ENCODE measurements around the gene C9orf78.

The C9orf78 gene

DNA sequence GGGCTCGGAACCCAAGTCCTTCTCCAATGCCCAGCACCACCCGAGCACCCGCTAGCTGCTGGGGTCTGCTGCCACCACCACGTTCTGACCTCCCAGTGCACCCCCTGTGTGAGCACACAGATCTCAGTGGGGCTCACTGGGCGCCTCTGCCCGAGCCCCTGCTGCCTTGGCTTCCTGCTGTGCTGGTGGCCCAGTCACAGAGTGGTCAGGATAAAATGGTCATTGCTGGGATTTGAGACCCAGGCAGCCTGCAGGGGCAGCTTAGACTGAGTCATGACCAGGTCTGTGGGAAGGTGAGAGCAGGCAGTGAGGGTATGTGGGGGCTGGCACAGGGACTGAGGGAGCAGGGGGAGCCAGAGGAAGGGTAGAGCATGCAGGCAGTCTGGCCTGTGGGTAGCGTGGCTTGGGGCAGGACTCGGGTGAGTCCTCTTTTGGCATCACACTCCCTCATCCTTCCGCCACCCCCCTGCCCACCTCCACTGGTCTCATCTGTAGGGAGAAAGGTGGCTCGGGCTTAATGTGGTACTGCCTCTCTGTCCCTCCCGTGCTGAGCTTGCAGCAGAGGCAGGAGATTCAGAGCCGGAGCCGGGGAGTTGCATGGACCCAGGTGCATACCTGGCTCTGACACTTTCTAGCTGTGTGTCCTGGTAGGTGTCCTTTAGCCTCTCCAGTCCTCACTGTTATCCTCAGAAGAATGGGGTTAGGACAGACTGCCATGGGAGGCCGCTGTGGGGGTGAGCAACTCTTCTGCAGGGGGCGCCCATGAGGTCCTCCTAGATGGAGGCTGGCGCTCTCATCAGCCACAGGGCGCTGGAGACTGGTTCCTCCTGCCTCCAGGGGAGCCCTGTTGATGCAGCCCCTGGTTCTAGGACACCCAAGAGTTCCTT, 32.3 kb upstream of the C9orf78 start:
- DNase-seq, result no peak

DNA sequence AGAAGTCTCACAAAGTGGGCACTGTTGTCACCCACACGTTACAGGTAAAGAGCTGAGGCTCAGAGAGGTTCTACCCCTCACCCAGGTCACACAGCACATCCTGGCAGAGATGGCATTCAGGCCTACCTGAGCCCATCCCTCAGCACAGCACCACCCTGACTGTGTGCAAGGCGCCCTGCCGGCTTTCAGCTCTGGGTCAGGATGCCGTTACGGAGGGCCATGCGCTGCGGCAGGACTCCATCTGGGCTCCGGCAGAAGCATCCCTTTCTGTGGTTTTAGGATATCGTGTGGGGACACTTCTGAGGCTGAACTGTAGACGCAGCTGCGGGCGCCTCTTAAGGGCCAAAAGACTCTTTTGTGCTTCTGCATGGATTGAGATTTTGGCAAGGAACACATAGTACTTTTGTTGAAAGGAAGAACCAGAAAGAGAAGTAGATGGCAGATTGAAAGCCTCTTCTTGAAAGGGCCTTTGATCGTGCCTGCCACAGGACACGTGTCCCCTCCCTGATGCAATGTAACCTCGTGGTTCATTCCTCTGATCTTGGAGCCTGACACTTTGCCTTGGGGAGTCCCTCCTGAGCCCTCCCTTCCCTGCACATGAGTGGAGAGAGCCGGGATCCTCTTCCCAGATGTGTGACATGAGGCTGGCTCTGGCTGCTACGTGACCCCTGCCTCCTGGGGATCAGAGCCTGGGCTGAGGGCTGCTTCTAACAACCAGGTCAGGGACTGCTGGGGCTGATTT, 31.5 kb upstream of the C9orf78 start:
- DNase-seq, result peak; percentile 80

DNA sequence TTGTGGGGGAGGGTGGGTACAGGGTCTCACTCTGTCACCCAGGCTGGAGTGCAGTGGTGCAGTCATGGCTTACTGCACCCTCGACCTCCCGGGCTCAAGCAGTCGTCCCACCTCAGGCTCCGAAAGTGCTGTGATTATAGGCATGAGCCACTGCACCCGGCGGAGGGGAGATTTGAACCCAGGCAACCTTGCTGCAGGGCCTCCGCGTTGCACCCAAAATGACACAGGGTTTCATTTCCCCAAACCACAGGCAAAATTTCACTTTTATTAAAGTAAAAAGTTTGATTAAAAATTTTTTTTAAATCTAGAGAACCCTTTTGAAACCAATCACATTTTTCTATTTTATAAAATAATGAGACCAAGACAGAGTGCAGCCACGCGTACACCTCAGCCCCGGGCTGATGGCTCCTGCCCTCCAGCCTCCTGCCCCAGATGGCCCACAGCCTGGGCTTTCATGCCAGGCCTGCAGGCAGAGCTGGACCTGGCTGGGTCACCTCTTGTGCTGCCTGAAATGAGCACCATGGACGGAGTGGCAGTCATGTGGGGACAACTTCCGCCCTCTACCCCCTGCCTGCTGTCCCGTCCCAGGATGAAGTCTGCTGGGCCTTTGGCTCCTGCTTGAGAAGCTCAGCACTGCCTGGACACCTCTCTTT, 30.7 kb upstream of the C9orf78 start:
- DNase-seq, result no peak

DNA sequence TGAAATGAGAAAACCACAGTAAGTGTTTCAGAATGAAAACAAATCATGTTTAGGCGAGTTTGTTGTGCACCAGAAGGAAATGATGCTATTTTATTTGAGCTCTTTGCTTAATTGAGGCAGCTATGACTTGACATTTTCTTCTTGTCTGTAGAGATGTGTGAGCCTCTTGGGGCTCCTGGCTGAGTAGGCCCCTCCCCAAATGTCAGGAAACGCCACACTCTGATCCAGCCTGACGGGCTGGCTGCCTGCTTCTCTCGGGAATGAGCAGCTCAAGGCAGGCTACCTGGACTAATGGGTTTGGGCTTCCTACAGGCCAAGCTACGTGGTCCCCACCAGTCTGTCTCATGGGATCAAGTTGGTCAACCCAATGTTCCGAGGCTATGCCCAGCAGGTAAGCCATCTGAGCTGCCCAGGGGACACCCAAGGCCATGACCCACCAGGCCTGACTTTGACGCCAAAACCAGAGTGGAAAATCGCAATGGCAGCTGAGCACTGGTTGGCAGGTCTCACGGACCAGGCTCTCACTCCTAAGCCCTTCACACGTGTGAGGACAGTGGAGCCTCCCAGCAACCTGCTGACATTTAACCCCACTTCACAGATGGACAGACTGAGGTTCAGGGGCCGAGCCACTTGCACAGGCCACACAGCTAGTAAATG, 30.0 kb upstream of the C9orf78 start:
- DNase-seq, result no peak

DNA sequence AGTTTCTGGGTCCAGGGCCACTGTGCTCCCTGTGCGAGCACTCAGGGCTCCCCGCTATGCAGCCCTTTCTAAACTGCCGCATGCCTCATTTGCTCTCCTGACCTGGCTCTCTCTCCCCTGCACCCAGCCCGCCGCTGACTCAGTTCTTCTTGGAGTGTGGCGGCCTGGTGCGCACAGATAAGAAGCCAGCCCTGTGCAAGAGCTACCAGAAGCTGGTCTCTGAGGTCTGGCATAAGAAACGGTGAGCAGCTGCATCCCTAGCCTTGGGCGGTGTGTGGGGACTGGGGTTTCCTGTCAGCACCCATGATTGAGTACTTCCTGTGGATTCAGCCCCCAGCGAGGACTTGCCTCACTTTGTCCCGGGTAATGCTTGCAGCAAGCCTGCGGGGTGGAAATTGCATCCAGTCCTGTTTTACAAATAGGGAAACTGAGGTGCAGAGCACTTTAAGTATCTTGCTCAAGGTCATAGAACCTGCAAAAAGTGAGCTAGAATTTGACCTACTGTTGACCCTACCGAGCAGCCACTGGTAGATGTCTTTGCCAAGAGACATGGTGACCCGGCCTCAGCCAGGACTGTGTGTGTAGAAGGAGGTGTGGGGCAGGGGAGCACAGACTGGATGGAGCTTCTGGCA, 28.1 kb upstream of the C9orf78 start:
- DNase-seq, result peak; percentile 87

DNA sequence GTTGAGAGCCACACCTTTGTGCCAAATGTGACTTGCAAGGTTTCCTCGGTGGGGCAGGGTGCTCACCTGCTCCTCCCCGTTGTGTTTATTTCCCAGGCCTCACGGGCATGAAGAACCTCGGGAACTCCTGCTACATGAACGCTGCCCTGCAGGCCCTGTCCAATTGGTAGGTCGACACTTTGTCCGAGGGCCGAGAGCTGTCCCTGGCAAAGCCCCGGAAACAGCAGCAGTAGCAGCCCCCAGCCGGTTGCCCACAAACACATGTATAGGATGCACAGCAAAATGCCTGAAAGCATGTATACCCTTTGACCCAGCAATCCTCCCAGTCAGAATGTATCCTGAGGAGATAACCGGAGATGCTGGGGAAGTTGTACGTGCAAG, 26.4 kb upstream of the C9orf78 start:
- DNase-seq, result no peak

DNA sequence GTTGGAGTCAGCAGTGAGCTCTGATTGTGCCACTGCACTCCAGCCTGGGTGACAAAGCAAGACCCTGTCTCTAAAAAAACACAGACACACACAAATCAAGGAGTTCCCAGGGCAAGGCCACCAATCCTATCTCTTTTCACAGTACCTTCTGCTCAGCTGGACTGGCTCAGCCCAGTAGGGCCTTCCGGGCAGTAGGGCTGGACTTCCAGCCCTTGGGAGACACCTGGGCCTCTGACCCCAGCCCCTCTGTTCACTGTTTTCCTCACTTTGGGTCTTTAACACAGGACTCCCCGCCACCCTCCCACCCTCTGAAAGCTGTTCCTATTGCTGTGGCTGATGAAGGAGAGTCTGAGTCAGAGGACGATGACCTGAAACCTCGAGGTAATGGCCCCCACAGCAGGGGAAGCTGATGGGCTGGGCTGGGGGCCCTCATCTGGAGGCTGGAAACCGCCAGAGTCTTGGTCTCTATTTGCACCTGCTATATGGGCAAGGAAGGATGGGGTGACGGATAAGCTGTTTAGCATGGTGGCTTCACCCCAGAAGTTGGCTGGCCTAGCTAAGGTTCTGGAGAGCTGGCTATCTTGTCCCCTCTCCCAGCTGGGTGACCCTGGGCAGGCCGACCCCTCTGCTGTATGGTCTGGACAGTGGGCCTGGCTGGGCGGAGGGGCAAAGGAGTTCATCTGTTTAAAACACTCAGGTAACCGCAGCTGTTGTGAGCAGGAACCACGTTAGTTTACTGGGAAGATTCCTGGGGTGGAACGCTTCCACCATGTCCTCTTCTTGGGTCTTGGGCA, 25.8 kb upstream of the C9orf78 start:
- no peak for DNase-seq

DNA sequence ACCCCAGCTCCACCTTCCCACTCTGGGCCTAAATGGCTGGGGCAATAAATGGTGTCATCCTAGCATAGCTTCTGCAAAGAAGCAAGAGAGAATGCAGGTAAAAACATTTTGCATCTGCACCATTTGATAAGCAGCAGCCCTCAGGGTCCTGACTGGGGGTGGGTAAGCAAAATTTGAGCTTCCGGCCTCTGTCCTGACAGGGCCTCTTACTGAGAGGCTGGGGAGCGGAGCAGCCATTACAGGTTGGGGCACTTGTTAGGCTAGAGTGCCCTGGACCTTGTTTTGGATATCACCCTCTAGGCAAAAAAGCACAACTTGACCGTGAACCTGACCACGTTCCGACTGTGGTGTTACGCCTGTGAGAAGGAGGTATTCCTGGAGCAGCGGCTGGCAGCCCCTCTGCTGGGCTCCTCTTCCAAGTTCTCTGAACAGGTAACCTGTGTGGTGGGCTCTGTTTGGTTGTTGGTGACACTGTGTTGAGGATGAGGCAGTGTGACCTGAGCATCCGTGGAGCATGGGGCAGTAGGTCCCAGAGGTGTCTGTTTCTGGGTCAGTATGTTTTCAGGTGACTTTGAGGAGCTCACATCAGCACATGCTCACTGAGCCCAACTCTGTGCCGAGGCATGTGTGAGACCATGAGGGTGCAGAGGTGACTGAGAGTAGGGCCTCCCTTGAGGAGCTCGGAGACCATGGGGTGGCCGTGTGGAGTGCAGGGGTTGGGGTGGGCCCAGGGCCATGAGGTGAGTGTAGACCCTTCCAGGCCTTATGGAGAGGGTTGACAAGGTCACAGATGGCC, 23.3 kb upstream of the C9orf78 start:
- no peak for DNase-seq

DNA sequence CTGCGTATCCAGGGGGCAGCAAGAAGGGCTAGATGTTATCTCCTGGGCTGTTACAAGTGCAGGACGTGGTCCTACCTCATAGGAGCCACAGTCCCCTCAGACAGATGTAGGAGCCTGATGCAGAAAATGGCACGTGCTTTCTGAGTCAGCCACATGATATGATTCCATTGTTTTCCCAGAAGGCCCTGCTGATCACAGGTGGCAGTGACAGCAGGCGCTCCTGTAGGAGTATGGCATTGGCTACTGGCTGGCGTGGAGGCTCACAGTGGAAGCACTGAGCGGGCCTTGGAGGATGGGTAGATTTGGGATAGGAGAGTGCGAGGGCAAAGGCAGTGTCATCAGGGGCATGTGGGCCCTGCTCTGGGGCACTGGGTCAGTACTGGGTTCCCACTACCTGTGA, 22.1 kb upstream of the C9orf78 start:
- DNase-seq, result no peak

DNA sequence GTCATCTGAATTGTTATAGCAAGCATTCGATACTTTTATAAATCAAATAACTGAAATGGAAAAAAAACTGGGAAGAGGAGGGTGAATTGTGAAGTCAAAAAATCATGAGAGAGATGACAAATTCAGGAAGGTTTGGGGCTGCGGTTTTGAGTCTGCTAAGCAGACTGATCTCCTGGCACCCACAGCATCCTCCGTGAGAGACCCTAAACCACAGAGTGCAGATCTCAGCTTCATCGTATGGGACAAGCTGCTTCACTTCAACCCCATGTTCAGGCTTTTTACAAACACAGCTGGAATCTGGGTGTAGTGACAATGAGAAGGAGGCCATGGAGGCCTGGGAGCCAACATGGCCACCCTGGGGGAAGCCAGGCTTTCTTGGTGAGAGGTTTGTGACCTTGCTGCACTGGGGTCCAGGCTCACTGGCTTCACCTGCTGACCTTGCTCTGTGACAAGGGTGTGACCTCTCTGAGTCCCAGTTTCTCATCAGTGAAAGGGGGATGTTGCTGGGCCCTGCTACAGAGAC, 19.6 kb upstream of the C9orf78 start:
- no peak for DNase-seq

DNA sequence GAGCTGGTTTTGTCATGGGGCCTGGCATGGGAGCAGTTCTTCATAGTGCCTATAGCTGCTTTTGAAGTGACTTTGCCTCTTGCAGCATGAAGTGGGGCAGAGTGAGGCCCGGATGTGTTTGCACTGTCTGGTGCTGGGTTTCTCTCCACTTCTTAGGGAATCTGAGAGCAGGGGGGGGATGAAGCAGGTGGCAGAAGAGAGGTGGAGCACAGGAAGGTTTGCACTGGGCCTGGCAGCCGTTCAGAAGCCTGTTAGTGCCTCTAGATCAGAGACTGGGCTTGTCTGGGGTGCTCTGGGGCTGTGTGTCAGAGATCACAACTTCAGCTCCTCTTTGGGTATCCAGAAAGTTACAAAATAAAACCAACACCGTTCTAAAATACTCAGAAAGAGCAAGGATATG, 18.5 kb upstream of the C9orf78 start:
- no peak for DNase-seq

DNA sequence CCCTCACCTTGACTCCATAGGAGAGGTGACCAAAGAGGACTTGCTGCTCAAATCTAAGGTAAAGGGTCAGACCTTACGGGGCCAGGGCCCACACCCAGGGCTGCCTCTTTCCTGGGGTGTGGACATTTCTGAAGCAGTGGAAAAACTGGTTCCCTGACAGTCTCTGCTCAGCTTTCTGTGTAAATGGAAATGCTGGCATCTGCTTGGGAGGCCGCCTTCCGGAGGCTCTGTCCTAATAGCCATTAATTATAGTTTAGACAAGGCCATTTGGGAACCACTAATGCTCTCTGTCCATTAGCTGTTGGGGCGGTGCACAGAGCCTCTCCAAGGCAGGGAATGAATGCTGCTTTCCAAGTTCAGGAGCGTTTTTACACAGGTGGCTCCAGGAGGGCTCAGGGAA, 17.5 kb upstream of the C9orf78 start:
- DNase-seq, result no peak

DNA sequence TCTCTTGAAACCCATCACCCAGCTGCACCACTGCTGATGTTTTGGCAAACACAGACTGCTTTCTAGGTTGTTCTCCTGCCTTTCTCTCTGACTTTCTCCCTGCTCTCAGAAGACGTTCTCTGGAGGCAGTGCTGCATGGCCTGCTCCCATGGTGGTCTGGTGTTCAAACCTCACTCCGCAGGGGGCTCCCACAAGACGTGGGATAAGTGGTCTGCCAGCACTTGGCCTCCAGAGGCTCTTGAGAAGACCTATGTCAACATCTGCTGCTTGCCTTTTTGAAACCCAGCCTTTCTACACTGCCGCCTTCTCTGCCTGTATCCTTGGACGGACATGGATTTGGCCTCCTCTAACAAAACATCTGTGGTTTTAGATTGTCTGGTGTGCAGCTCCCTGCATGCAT, 16.7 kb upstream of the C9orf78 start:
- no peak for DNase-seq

DNA sequence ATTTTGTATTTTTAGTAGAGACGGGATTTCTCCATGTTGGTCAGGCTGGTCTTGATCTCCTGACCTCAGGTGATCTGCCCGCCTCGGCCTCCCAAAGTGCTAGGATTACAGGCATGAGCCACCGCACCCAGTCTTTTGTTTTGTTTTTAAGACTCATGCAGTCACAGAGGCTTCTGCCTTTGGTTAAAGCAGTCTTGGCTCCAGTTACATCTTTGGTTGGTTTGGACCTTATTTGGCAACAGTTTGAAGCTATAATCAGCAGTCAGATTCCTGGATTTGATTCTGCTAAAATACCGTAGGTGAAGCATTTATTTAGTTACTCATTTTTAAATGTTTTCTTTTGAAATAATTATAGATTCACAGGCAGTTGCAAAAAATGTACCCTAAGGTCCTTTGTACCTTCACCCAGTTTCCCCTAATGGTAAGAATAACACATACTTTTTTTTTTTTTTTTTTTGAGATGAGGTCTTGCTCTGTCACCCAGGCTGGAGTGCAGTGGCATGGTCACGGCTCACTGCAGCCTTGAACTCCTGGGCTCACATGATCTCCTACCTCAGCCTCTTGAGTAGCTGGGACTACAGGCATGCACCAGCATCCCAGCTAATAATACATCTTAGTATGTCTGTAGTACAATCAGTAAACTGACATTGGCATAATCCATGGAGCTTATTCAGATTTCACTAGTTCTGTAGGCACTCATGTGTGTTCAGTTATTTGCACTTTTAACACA, 15.9 kb upstream of the C9orf78 start:
- DNase-seq, result no peak

DNA sequence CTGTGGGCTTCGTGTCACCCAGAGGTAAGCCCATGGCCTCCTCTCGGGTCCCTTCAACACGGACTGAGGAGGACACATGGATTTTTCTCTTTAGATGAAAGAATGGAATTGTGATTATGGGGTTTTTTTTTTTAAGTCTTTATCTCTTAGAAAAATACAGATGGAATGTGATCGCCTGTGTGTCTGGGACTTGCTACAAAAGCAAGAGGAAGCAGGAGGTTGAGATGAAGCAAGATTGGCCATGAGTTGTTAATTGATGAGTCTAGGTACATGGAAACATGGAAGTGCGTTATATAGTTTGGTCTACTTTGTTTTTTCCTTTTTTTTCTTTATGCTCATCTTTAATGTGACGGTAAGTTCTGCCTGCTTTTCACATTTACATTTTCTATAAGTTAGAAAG, 14.8 kb upstream of the C9orf78 start:
- no peak for DNase-seq

DNA sequence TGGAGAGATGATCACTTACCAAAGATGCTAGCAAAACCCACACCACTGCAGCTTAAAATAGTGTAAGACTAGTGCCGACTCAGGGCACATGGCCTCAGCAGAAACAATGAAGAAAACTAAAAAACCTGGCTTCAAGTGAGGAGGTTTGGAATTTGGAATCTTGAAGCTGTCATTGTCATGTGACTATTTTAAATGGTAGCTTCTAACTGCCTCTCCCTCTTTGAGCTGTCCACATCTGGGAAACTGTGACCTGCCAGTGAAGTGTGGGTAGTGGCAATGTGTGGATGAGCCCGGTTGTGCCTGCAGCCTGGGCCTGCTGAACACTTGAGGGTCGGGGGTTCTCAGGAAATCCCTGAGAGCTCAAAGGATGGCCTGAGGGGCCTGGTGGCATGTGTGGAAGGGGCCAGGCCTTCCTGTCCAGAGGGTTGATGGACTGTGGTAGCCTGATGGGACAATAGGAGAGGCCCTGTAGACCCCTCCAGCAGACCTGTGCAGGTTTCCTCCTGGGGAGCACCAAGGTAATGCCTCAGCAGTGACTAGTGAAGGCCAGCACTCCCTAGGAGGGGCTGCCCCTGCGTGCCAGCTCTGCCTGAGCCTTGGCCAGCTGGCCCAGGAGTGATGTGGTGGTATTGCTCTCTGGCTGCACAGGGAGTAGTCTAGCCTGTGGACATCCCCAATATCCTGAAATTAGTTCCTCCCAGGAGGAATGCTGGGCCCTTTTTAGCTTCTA, 13.8 kb upstream of the C9orf78 start:
- DNase-seq, result no peak

DNA sequence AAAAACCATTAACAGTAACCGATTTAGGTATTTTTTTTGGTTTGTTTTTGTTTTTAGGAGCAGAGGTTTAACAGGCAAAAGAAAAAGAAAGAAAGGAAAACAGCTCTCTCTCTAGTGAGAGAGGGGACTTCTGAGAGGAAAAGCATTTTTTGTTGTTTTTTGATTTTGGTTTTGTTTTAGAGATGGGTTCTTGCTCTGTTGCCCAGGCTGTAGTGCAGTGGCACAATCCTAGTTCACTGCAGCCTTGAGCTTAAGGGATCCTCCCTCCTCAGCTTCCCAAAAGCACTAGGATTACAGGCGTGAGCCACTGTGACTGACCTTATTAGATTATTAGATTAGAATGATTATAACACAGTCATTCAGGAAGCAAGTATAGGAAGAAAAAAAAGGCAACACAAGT, 10.3 kb upstream of the C9orf78 start:
- DNase-seq, result no peak

DNA sequence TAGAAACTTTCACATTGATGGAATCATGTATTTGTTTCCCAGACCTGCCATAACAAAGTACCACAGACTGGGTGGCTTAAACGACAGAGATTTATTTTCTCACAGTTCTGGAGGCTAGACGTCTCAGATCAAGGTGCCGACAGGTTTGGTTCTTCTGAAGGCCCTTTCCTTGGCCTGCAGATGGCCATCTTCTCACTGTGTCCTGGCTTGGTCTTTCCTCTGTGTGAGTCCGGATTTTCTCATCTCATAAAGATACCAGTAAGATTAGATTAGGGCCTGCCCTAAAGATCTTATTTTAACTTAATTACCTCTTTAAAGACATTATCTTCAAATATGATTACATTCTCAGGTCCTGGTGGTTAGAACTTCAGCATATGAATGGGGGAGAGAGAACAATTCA, 6.0 kb upstream of the C9orf78 start:
- DNase-seq, result no peak

DNA sequence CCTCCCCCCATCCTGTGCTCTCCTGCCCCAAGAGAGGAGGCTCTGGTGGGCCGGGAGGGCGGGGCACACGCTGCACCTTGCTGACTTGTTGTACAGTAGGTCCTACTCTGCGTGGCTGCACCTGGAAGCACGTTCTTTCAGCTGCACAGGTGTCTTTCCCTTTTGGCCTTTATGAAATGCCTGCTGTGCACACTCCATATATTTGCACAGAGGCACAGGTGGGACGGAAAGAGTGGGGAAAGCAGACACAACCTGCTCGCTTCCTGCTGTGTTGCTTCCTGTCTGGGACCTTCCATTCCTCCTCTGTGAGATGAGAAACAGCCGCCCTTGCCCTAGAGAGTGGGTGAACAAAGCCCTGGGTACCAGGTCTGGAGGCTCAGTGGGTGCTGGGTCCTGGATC, 5.0 kb upstream of the C9orf78 start:
- no peak for DNase-seq
